ENCODE results near the gene CD44. TPM values are rescaled to one million over a fixed set of nuclear protein-coding genes. Genes with fewer than 3 reads are reported as not detected.

CD44 gene
- total RNA-seq, 1 experiment from 2014 or later: 6.1 TPM

GRCh38 chr11:35228328-35228725 lies 89.4 kb downstream of the CD44 start:
- Histone ChIP-seq H3K4ac (ENCODE audit: low read depth, low read length) (no peak overlapping the region), H3K9me3 (ENCODE audit: control insufficient read depth, low read depth, low read length) (no peaks in the 10 kb centered on the region), H3K18ac (ENCODE audit: insufficient read length, low read depth, low read length) (no peak overlapping the region), H2BK5ac (ENCODE audit: insufficient read length, low read length) (no peak overlapping the region), H3K23me2 (ENCODE audit: insufficient read length, low read depth, low read length, poor library complexity, severe bottlenecking) (no peaks in the 10 kb centered on the region), H3K27ac (ENCODE audit: insufficient read length, low read depth, low read length) (no peak overlapping the region), H2BK15ac (ENCODE audit: low read depth, low read length) (no peak overlapping the region), H3K79me2 (ENCODE audit: insufficient read depth, low read length) (no peaks in the 10 kb centered on the region), H3T11ph (ENCODE audit: low read length) (no peak overlapping the region), H3K79me1 (ENCODE audit: insufficient read depth, low read depth, low read length, poor library complexity, severe bottlenecking) (no peaks in the 10 kb centered on the region), H3K4me2 (ENCODE audit: insufficient read depth, insufficient read length, low read length) (no peak overlapping the region), H4K5ac (ENCODE audit: insufficient read length, low read depth, low read length) (no peak overlapping the region), H4K8ac (replicated peaks; ENCODE audit: insufficient read length, low read depth, low read length) (no peak overlapping the region), H4K91ac (ENCODE audit: insufficient read length, low read depth, low read length) (no peak overlapping the region), H3K56ac (ENCODE audit: insufficient read length, low read depth, low read length) (no peak overlapping the region), H2BK120ac (ENCODE audit: low read depth, low read length, poor library complexity, severe bottlenecking) (no peak overlapping the region), H2BK12ac (ENCODE audit: insufficient read length, low read depth, low read length) (no peak overlapping the region), H3K14ac (ENCODE audit: insufficient read depth, low read length) (no peak overlapping the region), H3K27me3 (ENCODE audit: insufficient read depth, low read length) (no peaks in the 10 kb centered on the region), H2AK5ac (ENCODE audit: insufficient read length, low read length) (no peak overlapping the region), H2AFZ (ENCODE audit: low read length) (no peak overlapping the region), H3K4me1 (ENCODE audit: insufficient read depth, low read length) (no peaks in the 10 kb centered on the region), H3K9ac (ENCODE audit: extremely low read depth, insufficient read length, low read length) (no peak overlapping the region), H2BK20ac (ENCODE audit: low read depth, low read length, poor library complexity, severe bottlenecking) (no peak overlapping the region), H4K20me1 (ENCODE audit: control insufficient read depth, insufficient read depth, insufficient read length) (no peaks in the 10 kb centered on the region), H3K23ac (ENCODE audit: insufficient read length, low read depth, low read length) (no peak overlapping the region)
- no peaks in the 10 kb centered on the region for H3K36me3 Mint-ChIP-seq (ENCODE audit: insufficient read depth in 1 of 3, low read depth in 3 of 3)
- no peaks in the 10 kb centered on the region; a peak in 1 of 5 replicates for H3K9me3 Mint-ChIP-seq
- H3K27ac Mint-ChIP-seq: no peak overlapping the region
- no peaks in the 10 kb centered on the region for H3K4me1 Mint-ChIP-seq
- TF ChIP-seq CTCF (conservative IDR thresholded peaks at IDR 0.05): no peak
- no CpG with 5 or more reads among the region's 3 CpGs for WGBS (ENCODE audit: extremely low coverage, insufficient read length, low lambda C conversion rate)
- no peak for DNase-seq
- no peak overlapping the region for H3K4me3 Mint-ChIP-seq
- no peaks in the 10 kb centered on the region; the same call in 1 of the 2 replicates for H3K27me3 Mint-ChIP-seq (ENCODE audit: low read depth)
